GM23338 (cell line): ENCODE results near the gene XRN2. TPM values are rescaled to one million over a fixed set of nuclear protein-coding genes. Genes with fewer than 3 reads are reported as not detected.

Experiments used
- ATAC-seq: fragments of 200-7000 bp; cut with Tn5 transposase; 3 replicates; pipeline ENCODE4 v1.9.1; 2020
- DNase-seq: peaks from one replicate; pipeline ENCODE4 v3.0.0-alpha.2; 2015; ENCODE audit warnings: low spot score
- H2AFZ ChIP-seq: fragments of 200-600 bp; sonication (generic); 2 replicates; pipeline ENCODE4 v1.8.0; 2016; ENCODE audit warnings: antibody characterized with exemption, mild to moderate bottlenecking, moderate library complexity
- H3F3A ChIP-seq: fragments of 200-600 bp; sonication (generic); replicated peaks from 2 replicates; pipeline ENCODE4 v1.8.0; 2017; ENCODE audit warnings: antibody characterized with exemption, mixed run types, low read depth
- H3K27ac ChIP-seq: fragments of 200-600 bp; sonication (generic); 2 replicates; pipeline ENCODE4 v1.6.1; 2016; ENCODE audit warnings: low read depth
- H3K27me3 ChIP-seq: fragments of 200-600 bp; sonication (generic); 2 replicates; pipeline ENCODE4 v1.8.0; 2016; ENCODE audit warnings: mild to moderate bottlenecking, mixed run types, moderate library complexity; ENCODE audit not compliant: insufficient read depth
- H3K36me3 ChIP-seq: fragments of 200-600 bp; sonication (generic); 2 replicates; pipeline ENCODE4 v1.8.0; 2016; ENCODE audit warnings: mild to moderate bottlenecking; ENCODE audit not compliant: insufficient read depth
- H3K4me1 ChIP-seq: fragments of 200-600 bp; sonication (generic); 2 replicates; pipeline ENCODE4 v1.8.0; 2016; ENCODE audit warnings: mild to moderate bottlenecking, moderate library complexity; ENCODE audit not compliant: insufficient read depth
- H3K4me2 ChIP-seq: fragments of 200-600 bp; sonication (generic); 2 replicates; pipeline ENCODE4 v1.7.1; 2017; ENCODE audit warnings: mixed run types
- H3K4me3 ChIP-seq: fragments of 200-600 bp; sonication (generic); 2 replicates; pipeline ENCODE4 v1.6.1; 2016; ENCODE audit warnings: mixed run types
- H3K79me2 ChIP-seq: fragments of 200-600 bp; sonication (generic); replicated peaks from 2 replicates; pipeline ENCODE4 v1.8.0; 2017; ENCODE audit warnings: mild to moderate bottlenecking; ENCODE audit not compliant: insufficient read depth
- H3K9me2 ChIP-seq: fragments of 200-600 bp; sonication (generic); 2 replicates; pipeline ENCODE4 v1.8.0; 2017; ENCODE audit not compliant: insufficient read depth
- H4K20me1 ChIP-seq: fragments of 200-600 bp; sonication (generic); replicated peaks from 2 replicates; pipeline ENCODE4 v1.8.0; 2017; ENCODE audit warnings: mild to moderate bottlenecking; ENCODE audit not compliant: insufficient read depth
- H3K27ac Mint-ChIP-seq: 2 replicates; pipeline ENCODE4 v1.8.0; 2020; ENCODE audit warnings: inconsistent platforms, mild to moderate bottlenecking, moderate library complexity, mixed read lengths
- H3K27me3 Mint-ChIP-seq: 3 replicates; pipeline ENCODE4 v1.8.0; 2022; ENCODE audit warnings: low read depth, mild to moderate bottlenecking, moderate library complexity, mixed read lengths, inconsistent platforms; ENCODE audit not compliant: insufficient read depth, poor library complexity
- H3K36me3 Mint-ChIP-seq: 3 replicates; pipeline ENCODE4 v1.8.0; 2021; ENCODE audit warnings: low read depth, mild to moderate bottlenecking, inconsistent platforms, moderate library complexity, mixed read lengths
- H3K4me1 Mint-ChIP-seq: 3 replicates; pipeline ENCODE4 v1.8.0; 2020; ENCODE audit warnings: mild to moderate bottlenecking, inconsistent platforms, mixed read lengths
- H3K4me3 Mint-ChIP-seq: 3 replicates; pipeline ENCODE4 v1.8.0; 2021; ENCODE audit warnings: moderate library complexity, mild to moderate bottlenecking, inconsistent platforms, mixed read lengths
- H3K9me3 Mint-ChIP-seq: 3 replicates; pipeline ENCODE4 v1.8.0; 2020; ENCODE audit warnings: moderate library complexity, mild to moderate bottlenecking, inconsistent platforms, mixed read lengths
- EZH2 ChIP-seq: fragments of 200-600 bp; sonication (generic); IDR thresholded peaks from one replicate; pipeline ENCODE4 v1.8.0; 2017; ENCODE audit warnings: antibody characterized with exemption, mild to moderate bottlenecking, low read depth; ENCODE audit not compliant: unreplicated experiment
- JUNB ChIP-seq: IDR thresholded peaks from one replicate; pipeline ENCODE4 v1.6.1; 2016; ENCODE audit warnings: antibody characterized with exemption; ENCODE audit not compliant: unreplicated experiment
- POLR2AphosphoS5 ChIP-seq: IDR thresholded peaks from 2 replicates; pipeline ENCODE4 v1.6.1; 2016; ENCODE audit warnings: antibody characterized with exemption, low read depth
- STAT1 ChIP-seq: IDR thresholded peaks from one replicate; pipeline ENCODE4 v1.6.1; 2016; ENCODE audit warnings: antibody characterized with exemption; ENCODE audit not compliant: unreplicated experiment
- ZNF114 ChIP-seq: fragments of 250-450 bp; sonication (Bioruptor Pico); IDR thresholded peaks from 2 replicates; pipeline ENCODE4 v1.5.0; 2020; ENCODE audit warnings: mild to moderate bottlenecking, moderate library complexity
- ZNF331 ChIP-seq: fragments of 250-450 bp; sonication (Bioruptor Pico); IDR thresholded peaks from 2 replicates; pipeline ENCODE4 v1.5.0; 2020; ENCODE audit warnings: low read depth, mild to moderate bottlenecking, moderate library complexity
- polyA plus RNA-seq: library from polyadenylated mRNA; unstranded; fragments of >200 nt; fragmentation: Nextera tagmentation; extraction: Ambion mirVana; gene quantifications from 2 replicates; pipeline ENCODE4 v1.2.1, GENCODE V29; 2016
- total RNA-seq: library from RNA; depleted of rRNA; stranded (reverse); fragments of >200 nt; shearing (Covaris generic); gene quantifications from 2 replicates; pipeline ENCODE4 v1.2.3, GENCODE V29; 2014
- TF ChIP-seq, protein P1 (sequence below): IDR thresholded peaks from 2 replicates; pipeline ENCODE4 v1.6.1; 2016; ENCODE audit warnings: antibody characterized with exemption
- TF ChIP-seq, protein P2 (sequence below), 2 experiments: fragments of 200-600 bp in 1 of 2; sonication (generic) in 1 of 2; conservative IDR thresholded peaks; 2 replicates each; pipeline versions ENCODE4 v1.5.1 to v1.6.1; 2016 to 2017; ENCODE audit warnings: antibody characterized with exemption in 2 of 2, low read depth in 2 of 2, mild to moderate bottlenecking in 2 of 2, moderate library complexity in 1 of 2
- TF ChIP-seq, protein P3 (sequence below): IDR thresholded peaks from one replicate; pipeline ENCODE4 v1.6.1; 2018; ENCODE audit warnings: antibody characterized with exemption; ENCODE audit not compliant: unreplicated experiment
- TF ChIP-seq, protein P4 (sequence below): fragments of 250-450 bp; sonication (Bioruptor Pico); IDR thresholded peaks from 2 replicates; pipeline ENCODE4 v1.5.0; 2020; ENCODE audit warnings: mild to moderate bottlenecking, moderate library complexity

Gene XRN2
- total and polyA plus RNA-seq, 2 experiments from 2014 or later: 113 to 150 TPM

DNA sequence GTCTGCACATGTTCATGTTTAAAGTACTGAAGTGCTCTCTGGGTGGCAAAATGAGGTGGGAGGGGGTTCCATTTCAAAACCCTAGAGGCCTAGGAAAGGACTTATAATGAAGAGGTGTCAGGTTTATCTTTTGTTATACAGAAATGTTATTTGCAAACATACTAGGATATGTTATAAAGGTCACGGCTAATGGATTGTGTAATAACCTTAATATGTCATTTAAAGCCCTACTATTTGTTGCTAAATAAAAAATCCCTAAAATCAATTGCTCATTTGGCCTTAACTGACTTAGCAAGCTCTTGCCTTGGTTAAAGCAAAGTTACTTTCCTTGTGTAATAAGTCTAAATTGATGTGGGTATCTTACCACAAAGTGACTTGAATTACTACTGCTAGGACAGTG, 85.4 kb downstream of the XRN2 start (continued):
- TF ChIP-seq, protein P1, sequence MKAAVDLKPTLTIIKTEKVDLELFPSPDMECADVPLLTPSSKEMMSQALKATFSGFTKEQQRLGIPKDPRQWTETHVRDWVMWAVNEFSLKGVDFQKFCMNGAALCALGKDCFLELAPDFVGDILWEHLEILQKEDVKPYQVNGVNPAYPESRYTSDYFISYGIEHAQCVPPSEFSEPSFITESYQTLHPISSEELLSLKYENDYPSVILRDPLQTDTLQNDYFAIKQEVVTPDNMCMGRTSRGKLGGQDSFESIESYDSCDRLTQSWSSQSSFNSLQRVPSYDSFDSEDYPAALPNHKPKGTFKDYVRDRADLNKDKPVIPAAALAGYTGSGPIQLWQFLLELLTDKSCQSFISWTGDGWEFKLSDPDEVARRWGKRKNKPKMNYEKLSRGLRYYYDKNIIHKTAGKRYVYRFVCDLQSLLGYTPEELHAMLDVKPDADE: no peak
- TF ChIP-seq STAT1: no peak
- TF ChIP-seq, protein P2, sequence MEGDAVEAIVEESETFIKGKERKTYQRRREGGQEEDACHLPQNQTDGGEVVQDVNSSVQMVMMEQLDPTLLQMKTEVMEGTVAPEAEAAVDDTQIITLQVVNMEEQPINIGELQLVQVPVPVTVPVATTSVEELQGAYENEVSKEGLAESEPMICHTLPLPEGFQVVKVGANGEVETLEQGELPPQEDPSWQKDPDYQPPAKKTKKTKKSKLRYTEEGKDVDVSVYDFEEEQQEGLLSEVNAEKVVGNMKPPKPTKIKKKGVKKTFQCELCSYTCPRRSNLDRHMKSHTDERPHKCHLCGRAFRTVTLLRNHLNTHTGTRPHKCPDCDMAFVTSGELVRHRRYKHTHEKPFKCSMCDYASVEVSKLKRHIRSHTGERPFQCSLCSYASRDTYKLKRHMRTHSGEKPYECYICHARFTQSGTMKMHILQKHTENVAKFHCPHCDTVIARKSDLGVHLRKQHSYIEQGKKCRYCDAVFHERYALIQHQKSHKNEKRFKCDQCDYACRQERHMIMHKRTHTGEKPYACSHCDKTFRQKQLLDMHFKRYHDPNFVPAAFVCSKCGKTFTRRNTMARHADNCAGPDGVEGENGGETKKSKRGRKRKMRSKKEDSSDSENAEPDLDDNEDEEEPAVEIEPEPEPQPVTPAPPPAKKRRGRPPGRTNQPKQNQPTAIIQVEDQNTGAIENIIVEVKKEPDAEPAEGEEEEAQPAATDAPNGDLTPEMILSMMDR (conservative IDR thresholded peaks at IDR 0.05; ENCODE audit: low read depth in 2 of 2): no peak

DNA sequence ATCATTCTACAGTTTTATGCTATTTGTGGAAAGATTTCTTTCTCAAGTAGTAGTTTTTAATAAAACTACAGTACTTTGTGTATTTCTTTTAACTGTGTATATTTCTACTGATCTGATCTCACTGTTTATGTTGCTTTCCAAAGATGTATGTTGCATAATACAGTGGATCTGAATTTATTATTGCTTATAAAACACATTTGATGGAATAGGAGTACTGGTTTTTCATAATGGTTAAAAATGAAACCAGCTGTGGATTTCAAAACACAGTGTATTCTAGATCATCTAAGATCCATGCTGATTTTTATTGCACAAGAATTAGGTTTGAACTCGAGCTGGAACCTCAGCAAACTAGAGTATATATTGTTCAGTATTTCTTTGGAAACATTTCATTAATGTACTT, 86.2 kb downstream of the XRN2 start:
- H3K4me2 ChIP-seq: no peak overlapping the region
- 0 out of 2 replicates have a peak, but pooled peaks cover 4% of the 10 kb centered on the region for H3F3A ChIP-seq
- Mint-ChIP-seq H3K27me3 (peaks cover 34% of the 10 kb centered on the region), H3K36me3 (peaks cover 18% of the 10 kb centered on the region; the same call in 2 of the 3 replicates), H3K4me3 (no peak overlapping the region), H3K4me1 (peaks cover 15% of the 10 kb centered on the region; the same call in 2 of the 3 replicates), H3K27ac (no peak overlapping the region), H3K9me3 (no peaks in the 10 kb centered on the region)
- peaks cover 40% of the 10 kb centered on the region for H3K4me1 ChIP-seq
- peaks cover 49% of the 10 kb centered on the region for H3K27me3 ChIP-seq
- no peaks in the 10 kb centered on the region for H3K79me2 ChIP-seq
- no peak overlapping the region for H3K27ac ChIP-seq
- ATAC-seq (no peak), DNase-seq (no peak)
- no peaks in the 10 kb centered on the region for H3K9me2 ChIP-seq
- H4K20me1 ChIP-seq: peaks cover 22% of the 10 kb centered on the region
- H3K4me3 ChIP-seq: no peak overlapping the region
- no peak overlapping the region for H2AFZ ChIP-seq
- no peaks in the 10 kb centered on the region for H3K36me3 ChIP-seq
- TF ChIP-seq POLR2AphosphoS5: no peak
- TF ChIP-seq JUNB: no peak
- TF ChIP-seq, protein P2 (conservative IDR thresholded peaks at IDR 0.05; ENCODE audit: low read depth in 2 of 2): no peak
- TF ChIP-seq, protein P3, sequence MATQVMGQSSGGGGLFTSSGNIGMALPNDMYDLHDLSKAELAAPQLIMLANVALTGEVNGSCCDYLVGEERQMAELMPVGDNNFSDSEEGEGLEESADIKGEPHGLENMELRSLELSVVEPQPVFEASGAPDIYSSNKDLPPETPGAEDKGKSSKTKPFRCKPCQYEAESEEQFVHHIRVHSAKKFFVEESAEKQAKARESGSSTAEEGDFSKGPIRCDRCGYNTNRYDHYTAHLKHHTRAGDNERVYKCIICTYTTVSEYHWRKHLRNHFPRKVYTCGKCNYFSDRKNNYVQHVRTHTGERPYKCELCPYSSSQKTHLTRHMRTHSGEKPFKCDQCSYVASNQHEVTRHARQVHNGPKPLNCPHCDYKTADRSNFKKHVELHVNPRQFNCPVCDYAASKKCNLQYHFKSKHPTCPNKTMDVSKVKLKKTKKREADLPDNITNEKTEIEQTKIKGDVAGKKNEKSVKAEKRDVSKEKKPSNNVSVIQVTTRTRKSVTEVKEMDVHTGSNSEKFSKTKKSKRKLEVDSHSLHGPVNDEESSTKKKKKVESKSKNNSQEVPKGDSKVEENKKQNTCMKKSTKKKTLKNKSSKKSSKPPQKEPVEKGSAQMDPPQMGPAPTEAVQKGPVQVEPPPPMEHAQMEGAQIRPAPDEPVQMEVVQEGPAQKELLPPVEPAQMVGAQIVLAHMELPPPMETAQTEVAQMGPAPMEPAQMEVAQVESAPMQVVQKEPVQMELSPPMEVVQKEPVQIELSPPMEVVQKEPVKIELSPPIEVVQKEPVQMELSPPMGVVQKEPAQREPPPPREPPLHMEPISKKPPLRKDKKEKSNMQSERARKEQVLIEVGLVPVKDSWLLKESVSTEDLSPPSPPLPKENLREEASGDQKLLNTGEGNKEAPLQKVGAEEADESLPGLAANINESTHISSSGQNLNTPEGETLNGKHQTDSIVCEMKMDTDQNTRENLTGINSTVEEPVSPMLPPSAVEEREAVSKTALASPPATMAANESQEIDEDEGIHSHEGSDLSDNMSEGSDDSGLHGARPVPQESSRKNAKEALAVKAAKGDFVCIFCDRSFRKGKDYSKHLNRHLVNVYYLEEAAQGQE: no peak
- no peak for TF ChIP-seq STAT1
- TF ChIP-seq, protein P4, sequence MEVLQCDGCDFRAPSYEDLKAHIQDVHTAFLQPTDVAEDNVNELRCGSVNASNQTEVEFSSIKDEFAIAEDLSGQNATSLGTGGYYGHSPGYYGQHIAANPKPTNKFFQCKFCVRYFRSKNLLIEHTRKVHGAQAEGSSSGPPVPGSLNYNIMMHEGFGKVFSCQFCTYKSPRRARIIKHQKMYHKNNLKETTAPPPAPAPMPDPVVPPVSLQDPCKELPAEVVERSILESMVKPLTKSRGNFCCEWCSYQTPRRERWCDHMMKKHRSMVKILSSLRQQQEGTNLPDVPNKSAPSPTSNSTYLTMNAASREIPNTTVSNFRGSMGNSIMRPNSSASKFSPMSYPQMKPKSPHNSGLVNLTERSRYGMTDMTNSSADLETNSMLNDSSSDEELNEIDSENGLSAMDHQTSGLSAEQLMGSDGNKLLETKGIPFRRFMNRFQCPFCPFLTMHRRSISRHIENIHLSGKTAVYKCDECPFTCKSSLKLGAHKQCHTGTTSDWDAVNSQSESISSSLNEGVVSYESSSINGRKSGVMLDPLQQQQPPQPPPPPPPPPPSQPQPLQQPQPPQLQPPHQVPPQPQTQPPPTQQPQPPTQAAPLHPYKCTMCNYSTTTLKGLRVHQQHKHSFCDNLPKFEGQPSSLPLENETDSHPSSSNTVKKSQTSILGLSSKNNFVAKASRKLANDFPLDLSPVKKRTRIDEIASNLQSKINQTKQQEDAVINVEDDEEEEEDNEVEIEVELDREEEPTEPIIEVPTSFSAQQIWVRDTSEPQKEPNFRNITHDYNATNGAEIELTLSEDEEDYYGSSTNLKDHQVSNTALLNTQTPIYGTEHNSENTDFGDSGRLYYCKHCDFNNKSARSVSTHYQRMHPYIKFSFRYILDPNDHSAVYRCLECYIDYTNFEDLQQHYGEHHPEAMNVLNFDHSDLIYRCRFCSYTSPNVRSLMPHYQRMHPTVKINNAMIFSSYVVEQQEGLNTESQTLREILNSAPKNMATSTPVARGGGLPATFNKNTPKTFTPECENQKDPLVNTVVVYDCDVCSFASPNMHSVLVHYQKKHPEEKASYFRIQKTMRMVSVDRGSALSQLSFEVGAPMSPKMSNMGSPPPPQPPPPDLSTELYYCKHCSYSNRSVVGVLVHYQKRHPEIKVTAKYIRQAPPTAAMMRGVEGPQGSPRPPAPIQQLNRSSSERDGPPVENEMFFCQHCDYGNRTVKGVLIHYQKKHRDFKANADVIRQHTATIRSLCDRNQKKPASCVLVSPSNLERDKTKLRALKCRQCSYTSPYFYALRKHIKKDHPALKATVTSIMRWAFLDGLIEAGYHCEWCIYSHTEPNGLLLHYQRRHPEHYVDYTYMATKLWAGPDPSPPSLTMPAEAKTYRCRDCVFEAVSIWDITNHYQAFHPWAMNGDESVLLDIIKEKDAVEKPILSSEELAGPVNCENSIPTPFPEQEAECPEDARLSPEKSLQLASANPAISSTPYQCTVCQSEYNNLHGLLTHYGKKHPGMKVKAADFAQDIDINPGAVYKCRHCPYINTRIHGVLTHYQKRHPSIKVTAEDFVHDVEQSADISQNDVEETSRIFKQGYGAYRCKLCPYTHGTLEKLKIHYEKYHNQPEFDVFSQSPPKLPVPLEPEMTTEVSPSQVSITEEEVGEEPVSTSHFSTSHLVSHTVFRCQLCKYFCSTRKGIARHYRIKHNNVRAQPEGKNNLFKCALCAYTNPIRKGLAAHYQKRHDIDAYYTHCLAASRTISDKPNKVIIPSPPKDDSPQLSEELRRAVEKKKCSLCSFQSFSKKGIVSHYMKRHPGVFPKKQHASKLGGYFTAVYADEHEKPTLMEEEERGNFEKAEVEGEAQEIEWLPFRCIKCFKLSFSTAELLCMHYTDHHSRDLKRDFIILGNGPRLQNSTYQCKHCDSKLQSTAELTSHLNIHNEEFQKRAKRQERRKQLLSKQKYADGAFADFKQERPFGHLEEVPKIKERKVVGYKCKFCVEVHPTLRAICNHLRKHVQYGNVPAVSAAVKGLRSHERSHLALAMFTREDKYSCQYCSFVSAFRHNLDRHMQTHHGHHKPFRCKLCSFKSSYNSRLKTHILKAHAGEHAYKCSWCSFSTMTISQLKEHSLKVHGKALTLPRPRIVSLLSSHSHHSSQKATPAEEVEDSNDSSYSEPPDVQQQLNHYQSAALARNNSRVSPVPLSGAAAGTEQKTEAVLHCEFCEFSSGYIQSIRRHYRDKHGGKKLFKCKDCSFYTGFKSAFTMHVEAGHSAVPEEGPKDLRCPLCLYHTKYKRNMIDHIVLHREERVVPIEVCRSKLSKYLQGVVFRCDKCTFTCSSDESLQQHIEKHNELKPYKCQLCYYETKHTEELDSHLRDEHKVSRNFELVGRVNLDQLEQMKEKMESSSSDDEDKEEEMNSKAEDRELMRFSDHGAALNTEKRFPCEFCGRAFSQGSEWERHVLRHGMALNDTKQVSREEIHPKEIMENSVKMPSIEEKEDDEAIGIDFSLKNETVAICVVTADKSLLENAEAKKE: no peak
- no peak for TF ChIP-seq ZNF114 (CRISPR knock-in tag)
- TF ChIP-seq EZH2: no peak
- no peak for TF ChIP-seq ZNF331 (CRISPR knock-in tag)
